ENCODE data around the gene RSU1. TPM values are rescaled to one million over a fixed set of nuclear protein-coding genes. Genes with fewer than 3 reads are reported as not detected.

RSU1 gene
- total RNA-seq, 2 experiments from 2014 or later: 42.4 to 47.5 TPM

DNA sequence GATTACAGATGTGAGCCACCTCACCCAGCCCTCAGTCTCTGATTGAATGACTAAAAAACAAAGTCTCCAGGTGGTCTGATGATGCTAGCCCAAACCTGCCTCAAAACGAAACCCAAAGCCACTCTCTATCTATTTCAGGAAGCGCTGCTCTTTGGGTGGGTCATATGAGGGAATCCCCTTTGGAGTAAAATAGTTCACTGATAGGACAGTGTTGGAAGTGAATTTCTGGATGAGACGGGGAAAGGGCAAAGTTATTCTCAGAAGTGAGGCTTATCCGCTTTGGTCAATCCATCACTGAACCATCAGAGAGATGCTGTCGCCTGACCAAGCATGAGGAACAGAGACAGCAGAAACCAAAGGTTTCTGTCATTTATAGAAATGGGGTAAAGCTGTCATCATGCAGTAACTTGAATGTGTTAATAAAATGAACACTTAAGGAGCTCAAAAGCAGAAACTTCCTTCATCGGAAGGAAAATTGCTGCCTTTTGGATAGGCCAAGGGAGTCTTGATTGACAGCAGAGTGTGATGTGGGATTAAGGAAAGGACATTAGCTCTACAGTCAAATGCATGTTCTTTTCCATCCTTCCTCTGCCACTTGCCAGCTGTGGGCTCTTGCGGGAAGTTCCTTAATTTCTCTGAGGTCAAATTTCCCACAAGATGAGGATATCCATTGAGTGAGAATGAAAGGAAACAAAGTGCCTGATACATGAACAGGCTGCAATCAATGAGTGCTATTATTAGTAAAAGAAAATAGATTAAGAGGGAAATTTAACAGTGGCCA, 230.7 kb downstream of the RSU1 start:
- POLR2A ChIA-PET: no interaction called here
- ATAC-seq (no peak), DNase-seq (no peak)
- CTCF ChIA-PET: no interaction called here
- Mint-ChIP-seq H3K36me3 (ENCODE audit: low read depth) (peaks cover 6% of the 10 kb centered on the region), H3K4me3 (no peak overlapping the region), H3K4me1 (ENCODE audit: low read depth) (no peaks in the 10 kb centered on the region), H3K27ac (no peak overlapping the region), H3K9me3 (peaks cover 9% of the 10 kb centered on the region), H3K27me3 (peaks cover 5% of the 10 kb centered on the region)
- TF ChIP-seq, protein P1, sequence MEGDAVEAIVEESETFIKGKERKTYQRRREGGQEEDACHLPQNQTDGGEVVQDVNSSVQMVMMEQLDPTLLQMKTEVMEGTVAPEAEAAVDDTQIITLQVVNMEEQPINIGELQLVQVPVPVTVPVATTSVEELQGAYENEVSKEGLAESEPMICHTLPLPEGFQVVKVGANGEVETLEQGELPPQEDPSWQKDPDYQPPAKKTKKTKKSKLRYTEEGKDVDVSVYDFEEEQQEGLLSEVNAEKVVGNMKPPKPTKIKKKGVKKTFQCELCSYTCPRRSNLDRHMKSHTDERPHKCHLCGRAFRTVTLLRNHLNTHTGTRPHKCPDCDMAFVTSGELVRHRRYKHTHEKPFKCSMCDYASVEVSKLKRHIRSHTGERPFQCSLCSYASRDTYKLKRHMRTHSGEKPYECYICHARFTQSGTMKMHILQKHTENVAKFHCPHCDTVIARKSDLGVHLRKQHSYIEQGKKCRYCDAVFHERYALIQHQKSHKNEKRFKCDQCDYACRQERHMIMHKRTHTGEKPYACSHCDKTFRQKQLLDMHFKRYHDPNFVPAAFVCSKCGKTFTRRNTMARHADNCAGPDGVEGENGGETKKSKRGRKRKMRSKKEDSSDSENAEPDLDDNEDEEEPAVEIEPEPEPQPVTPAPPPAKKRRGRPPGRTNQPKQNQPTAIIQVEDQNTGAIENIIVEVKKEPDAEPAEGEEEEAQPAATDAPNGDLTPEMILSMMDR (IDR thresholded peaks at IDR 0.05): no peak
- intact Hi-C loops (cut with micrococcal nuclease): no loop called here

DNA sequence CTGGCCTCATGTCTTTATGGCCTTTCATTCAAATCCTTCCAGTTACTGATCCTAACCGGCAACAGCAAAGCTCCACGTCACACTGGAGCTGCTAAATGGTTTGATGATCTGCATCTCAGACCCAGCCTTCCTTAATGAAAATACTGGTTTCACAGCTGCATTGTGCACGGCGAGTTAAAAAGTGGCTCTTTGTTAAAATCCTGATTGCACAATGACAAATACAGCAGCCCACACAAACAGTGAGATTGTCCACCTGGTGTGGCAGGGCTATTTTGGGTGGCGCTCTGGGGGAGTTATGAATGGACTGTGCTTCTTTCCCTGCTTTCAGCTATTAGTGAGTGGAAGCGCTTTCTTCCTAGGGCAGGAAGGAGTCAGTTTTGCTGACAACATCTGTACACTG, 232.1 kb downstream of the RSU1 start:
- no peak overlapping the region for H3K4me3 Mint-ChIP-seq
- no peaks in the 10 kb centered on the region for H3K36me3 Mint-ChIP-seq (ENCODE audit: low read depth)
- DNase-seq: no peak
- TF ChIP-seq, protein P1 (IDR thresholded peaks at IDR 0.05): no peak
- intact Hi-C loops (cut with micrococcal nuclease): no loop called here
- no peak overlapping the region for H3K27ac Mint-ChIP-seq
- POLR2A ChIA-PET: no interaction called here
- no peak for ATAC-seq
- H3K27me3 Mint-ChIP-seq: peaks cover 9% of the 10 kb centered on the region
- CTCF ChIA-PET: no interaction called here
- H3K4me1 Mint-ChIP-seq (ENCODE audit: low read depth): no peaks in the 10 kb centered on the region
- peaks cover 9% of the 10 kb centered on the region for H3K9me3 Mint-ChIP-seq

DNA sequence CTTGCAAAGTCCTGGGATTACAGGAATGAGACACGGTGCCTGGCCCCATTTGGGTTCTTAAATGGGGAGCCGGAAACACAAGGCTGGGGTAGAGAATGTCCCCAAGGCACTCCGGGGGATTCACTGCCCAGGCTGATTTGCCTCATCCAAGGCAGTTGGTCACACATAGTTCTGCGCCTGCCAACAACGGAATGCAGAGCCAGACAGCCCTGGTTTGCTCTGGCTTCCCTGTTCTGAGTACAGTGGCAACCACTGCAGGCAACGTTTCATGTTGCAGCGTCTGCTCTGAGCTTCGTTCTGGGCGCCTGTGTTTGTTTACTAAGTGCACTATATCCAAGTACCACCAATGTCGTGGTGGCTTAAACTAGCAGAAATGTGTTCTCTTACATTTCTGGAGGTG, 233.8 kb downstream of the RSU1 start:
- Mint-ChIP-seq H3K9me3 (peaks cover 2% of the 10 kb centered on the region), H3K4me1 (ENCODE audit: low read depth) (no peaks in the 10 kb centered on the region), H3K4me3 (no peak overlapping the region), H3K27me3 (peaks cover 15% of the 10 kb centered on the region), H3K36me3 (ENCODE audit: low read depth) (no peaks in the 10 kb centered on the region), H3K27ac (no peak overlapping the region)
- DNase-seq: no peak
- intact Hi-C loops (cut with micrococcal nuclease): no loop called here
- TF ChIP-seq, protein P1 (IDR thresholded peaks at IDR 0.05): no peak
- ATAC-seq: no peak
- ChIA-PET POLR2A (no interaction called here), CTCF (no interaction called here)

DNA sequence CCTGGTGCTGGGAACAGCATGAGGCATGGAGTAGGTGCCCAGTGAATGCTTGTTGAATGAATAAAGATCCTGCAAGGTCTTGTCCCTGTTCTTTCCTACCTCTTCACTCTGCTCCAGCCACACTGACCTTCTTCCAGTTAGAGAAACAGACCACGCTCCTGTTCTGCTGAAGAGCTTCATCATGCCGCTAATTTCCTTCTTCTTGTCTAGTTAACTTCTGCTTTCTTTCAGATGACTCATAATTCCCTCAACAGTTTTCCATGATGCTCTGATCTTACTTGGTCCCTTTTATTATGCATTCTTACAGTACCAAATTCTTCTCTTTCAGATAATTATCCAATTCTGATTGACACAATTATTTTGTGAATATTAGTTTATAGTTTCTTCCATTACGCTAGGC, 236.0 kb downstream of the RSU1 start:
- DNase-seq (no peak), ATAC-seq (no peak)
- Mint-ChIP-seq H3K9me3 (no peaks in the 10 kb centered on the region), H3K4me3 (no peak overlapping the region), H3K4me1 (ENCODE audit: low read depth) (no peaks in the 10 kb centered on the region), H3K27ac (no peak overlapping the region), H3K27me3 (peaks cover 19% of the 10 kb centered on the region), H3K36me3 (ENCODE audit: low read depth) (no peaks in the 10 kb centered on the region)
- TF ChIP-seq, protein P1 (IDR thresholded peaks at IDR 0.05): no peak
- intact Hi-C loops (cut with micrococcal nuclease): no loop called here
- ChIA-PET POLR2A (no interaction called here), CTCF (no interaction called here)

DNA sequence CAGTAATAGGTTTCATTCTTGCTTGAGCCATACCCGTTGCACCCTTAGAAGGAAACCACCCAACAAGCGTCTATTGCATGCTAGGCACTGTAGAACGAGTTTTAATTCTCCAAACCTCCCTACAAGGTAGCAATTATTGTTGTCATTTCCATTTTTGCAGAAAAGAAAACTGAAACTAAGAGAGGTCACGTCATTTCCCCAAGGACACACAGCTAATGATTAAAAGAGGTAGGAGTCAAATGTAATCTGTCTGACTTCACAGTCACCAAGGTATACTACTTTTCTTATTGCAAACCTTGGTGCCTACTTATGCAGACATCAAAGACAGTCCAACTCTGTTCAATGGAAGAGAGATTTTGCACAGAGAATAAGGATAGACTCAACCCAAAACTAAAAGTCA, 246.5 kb downstream of the RSU1 start:
- ATAC-seq: no peak
- Mint-ChIP-seq H3K4me1 (ENCODE audit: low read depth) (peaks cover 5% of the 10 kb centered on the region), H3K27me3 (peaks cover 21% of the 10 kb centered on the region), H3K27ac (no peak overlapping the region), H3K4me3 (no peak overlapping the region), H3K36me3 (ENCODE audit: low read depth) (no peaks in the 10 kb centered on the region), H3K9me3 (no peaks in the 10 kb centered on the region)
- intact Hi-C loops (cut with micrococcal nuclease): no loop called here
- ChIA-PET POLR2A (no interaction called here), CTCF (no interaction called here)
- DNase-seq: no peak
- TF ChIP-seq, protein P1 (IDR thresholded peaks at IDR 0.05): no peak
